Measurements from ENCODE around the gene MYOM1.

Gene MYOM1

DNA sequence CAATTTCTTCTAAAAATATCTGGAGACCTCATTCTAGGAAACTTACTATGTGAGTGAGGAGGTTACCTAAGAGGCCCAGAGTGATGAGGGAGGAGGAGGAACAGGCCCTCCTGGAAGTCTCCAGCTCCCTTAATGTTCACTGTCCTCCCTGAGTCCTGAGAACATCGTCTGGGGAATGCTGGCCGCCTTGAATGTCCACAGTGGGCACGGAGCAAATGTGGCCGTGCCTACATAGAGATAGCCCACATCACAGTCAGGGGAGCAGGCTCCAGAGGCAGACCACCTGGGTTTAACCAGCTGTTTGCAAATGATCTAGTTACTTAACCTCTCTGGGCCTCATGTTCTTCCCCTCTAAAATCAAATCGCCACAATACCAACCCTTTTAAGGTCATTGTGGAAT is 123.8 kb downstream of the MYOM1 start:
- no peak overlapping the region for H3K4me3 ChIP-seq (ENCODE audit: low read depth, low read length)
- TF ChIP-seq, protein P1, sequence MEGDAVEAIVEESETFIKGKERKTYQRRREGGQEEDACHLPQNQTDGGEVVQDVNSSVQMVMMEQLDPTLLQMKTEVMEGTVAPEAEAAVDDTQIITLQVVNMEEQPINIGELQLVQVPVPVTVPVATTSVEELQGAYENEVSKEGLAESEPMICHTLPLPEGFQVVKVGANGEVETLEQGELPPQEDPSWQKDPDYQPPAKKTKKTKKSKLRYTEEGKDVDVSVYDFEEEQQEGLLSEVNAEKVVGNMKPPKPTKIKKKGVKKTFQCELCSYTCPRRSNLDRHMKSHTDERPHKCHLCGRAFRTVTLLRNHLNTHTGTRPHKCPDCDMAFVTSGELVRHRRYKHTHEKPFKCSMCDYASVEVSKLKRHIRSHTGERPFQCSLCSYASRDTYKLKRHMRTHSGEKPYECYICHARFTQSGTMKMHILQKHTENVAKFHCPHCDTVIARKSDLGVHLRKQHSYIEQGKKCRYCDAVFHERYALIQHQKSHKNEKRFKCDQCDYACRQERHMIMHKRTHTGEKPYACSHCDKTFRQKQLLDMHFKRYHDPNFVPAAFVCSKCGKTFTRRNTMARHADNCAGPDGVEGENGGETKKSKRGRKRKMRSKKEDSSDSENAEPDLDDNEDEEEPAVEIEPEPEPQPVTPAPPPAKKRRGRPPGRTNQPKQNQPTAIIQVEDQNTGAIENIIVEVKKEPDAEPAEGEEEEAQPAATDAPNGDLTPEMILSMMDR (conservative IDR thresholded peaks at IDR 0.05; ENCODE audit: low read depth, low read length): no peak
- DNase-seq (ENCODE audit: low read depth): no peak

DNA sequence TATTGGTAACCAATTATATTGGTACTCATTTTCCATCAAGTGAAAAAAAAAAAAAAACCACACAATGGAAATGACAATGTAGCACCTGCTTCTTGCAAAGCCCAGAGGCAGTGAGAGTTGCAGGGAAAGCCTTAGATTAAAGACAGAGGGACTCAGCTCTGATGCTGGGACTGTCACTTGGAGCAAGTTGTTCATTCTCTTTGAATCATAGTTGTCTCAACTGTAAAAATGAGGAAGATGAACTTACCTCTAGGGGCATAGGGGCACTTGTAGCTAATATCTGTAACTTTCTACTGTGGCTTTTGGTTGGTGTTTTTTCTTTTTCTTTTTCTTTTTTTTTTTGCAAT is 125.5 kb downstream of the MYOM1 start:
- no peak overlapping the region for H3K4me3 ChIP-seq (ENCODE audit: low read depth, low read length)
- TF ChIP-seq, protein P1 (conservative IDR thresholded peaks at IDR 0.05; ENCODE audit: low read depth, low read length): no peak
- no peak for DNase-seq (ENCODE audit: low read depth)

DNA sequence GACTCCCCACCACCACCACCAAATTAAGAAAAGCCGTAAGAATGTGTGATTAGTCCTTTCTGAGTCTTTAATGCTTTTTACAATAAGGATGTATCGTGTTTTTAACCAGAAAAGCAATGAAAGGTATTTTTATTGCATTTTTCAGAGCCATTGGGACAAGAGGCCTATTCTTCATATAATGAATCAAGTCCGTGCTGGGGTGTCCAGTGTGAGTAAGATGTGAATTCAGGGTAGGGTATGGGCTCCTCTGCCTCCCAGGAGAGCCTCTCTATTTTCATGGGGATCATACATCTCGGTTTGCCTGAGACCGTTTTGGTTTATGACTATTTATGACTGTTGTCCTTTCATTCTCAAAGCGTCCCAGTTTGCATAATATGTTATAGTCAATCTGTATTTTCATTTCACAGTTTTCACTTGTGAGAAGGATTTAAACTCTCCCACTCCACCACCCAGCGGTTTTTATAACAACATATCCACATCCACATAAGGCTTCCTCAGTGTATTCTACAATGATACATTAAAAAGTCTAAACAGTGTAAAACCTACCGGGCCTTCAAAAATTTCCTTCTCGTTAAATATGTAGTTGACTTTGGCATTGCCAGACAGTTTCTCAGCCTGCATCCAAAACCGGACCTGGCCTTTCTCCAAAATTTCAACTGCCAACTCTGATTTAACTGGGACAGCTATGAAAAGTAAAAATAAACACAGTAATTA is 126.0 kb downstream of the MYOM1 start:
- no peak overlapping the region for H3K4me3 ChIP-seq (ENCODE audit: low read depth, low read length)
- no peak for DNase-seq (ENCODE audit: low read depth)
- TF ChIP-seq, protein P1 (conservative IDR thresholded peaks at IDR 0.05; ENCODE audit: low read depth, low read length): no peak

DNA sequence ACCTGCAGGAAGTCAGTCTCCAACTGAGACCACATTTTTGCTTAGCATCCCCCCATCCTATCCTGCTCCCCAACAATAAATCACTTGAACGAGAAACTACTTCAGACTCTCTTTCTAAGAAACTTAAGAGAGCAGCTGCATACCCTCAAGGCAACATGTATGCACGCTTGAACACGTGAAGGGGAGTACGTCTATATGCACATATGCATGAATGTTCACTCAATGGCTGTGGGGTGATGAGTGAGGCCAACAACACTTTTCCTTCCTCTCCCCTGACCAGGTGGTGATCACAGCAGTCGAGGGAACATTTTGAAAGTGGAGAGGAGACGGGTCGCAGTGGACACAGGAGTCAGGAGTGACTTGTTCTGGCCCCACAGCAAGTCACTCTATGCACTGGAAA is 127.0 kb downstream of the MYOM1 start:
- TF ChIP-seq, protein P1 (conservative IDR thresholded peaks at IDR 0.05; ENCODE audit: low read depth, low read length): no peak
- DNase-seq (ENCODE audit: low read depth): no peak
- no peak overlapping the region for H3K4me3 ChIP-seq (ENCODE audit: low read depth, low read length)

DNA sequence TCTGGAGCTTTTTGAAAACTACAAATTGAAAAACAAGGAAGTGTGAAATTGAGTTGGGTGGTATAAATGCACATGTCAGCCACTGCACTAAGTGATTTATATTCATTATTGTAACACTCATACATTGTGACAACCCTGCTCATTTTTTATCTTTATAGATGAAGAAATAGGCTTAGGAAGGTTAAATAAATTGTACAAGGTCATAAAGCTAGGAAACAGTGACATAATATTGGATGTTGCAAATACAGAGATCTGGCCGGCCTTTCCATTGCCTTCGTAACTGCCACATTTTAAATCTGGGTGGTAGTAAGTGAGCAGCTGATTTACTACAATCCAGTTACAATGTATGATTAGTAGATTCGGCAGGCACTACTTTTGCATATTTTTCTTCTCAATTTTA is 130.2 kb downstream of the MYOM1 start:
- no peak for DNase-seq (ENCODE audit: low read depth)
- TF ChIP-seq, protein P1 (conservative IDR thresholded peaks at IDR 0.05; ENCODE audit: low read depth, low read length): no peak
- no peak overlapping the region for H3K4me3 ChIP-seq (ENCODE audit: low read depth, low read length)

DNA sequence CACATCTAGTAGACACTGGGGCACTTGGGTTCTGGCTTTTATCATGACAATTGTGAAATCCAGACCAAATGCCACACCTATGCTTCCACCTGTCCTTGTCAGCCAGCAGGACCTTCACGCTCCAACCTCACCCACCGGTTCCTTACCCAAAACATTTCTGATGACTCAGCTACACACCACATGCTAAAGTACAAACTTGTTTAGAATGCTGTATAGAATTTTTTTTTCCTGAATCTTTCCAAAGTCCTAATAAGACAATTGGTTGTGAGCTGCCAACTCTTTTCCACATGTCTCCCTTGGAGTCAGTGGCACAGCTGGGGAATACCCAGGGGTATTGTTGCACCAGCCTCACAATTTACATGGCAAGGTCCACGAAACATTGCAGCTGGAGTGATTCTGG is 131.3 kb downstream of the MYOM1 start:
- TF ChIP-seq, protein P1 (conservative IDR thresholded peaks at IDR 0.05; ENCODE audit: low read depth, low read length): no peak
- H3K4me3 ChIP-seq (ENCODE audit: low read depth, low read length): no peak overlapping the region
- no peak for DNase-seq (ENCODE audit: low read depth)

DNA sequence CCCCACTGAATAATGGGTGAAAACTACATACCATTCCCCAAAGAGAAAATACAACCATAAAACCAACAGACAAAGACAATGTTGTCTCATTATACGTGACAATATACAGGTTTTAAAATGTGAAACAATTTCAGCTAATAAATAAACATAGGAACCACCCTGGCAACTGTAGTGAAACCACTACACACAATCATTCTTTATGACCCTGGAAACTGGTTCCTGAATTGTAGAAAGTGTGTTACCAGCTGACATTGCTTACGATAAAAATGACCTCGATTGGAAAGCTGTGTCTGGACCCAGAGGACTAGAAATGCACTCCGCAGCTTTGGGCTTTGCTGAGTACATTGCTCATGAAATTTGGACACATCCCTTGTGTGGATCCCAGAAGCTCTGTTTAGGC is 132.9 kb downstream of the MYOM1 start:
- DNase-seq (ENCODE audit: low read depth): no peak
- no peak overlapping the region for H3K4me3 ChIP-seq (ENCODE audit: low read depth, low read length)
- TF ChIP-seq, protein P1 (conservative IDR thresholded peaks at IDR 0.05; ENCODE audit: low read depth, low read length): no peak

All from choroid plexus epithelial cell (primary cell).